ENCODE measurements around the gene ZBTB45.
"Not testable (repeated sequence)": the region's sequence is repeated elsewhere in the genome, so short reads cannot be mapped to it uniquely, and the experiment has no call there.

The ZBTB45 gene

GRCh38 chr19:58510084-58510862, 9.3 kb downstream of the ZBTB45 start:
- no peak for DNase-seq

GRCh38 chr19:58509731-58510083, 9.9 kb downstream of the ZBTB45 start:
- no peak for DNase-seq

- DNase-seq: not testable (repeated sequence)
These were observed 11.9 kb downstream of the ZBTB45 start for GRCh38 chr19:58507602-58508223.

- DNase-seq: no peak
These were observed 19.4 kb downstream of the ZBTB45 start for GRCh38 chr19:58500242-58500641.

- DNase-seq: peak; percentile 97
These were observed 20.3 kb downstream of the ZBTB45 start for GRCh38 chr19:58499021-58499927.

GRCh38 chr19:58498316-58499020, 21.1 kb downstream of the ZBTB45 start:
- DNase-seq: no peak

GRCh38 chr19:58497634-58498170, 21.9 kb downstream of the ZBTB45 start:
- no peak for DNase-seq

- DNase-seq: no peak
These were observed 27.3 kb downstream of the ZBTB45 start for GRCh38 chr19:58492265-58492664.

GRCh38 chr19:58491393-58491792, 28.2 kb downstream of the ZBTB45 start:
- no peak for DNase-seq

- DNase-seq: not testable (repeated sequence)
These were observed 35.3 kb downstream of the ZBTB45 start for GRCh38 chr19:58484349-58484748.

GRCh38 chr19:58483776-58484175, 35.8 kb downstream of the ZBTB45 start:
- no peak for DNase-seq

GRCh38 chr19:58482372-58482771, 37.2 kb downstream of the ZBTB45 start:
- no peak for DNase-seq

- no peak for DNase-seq
These were observed 38.8 kb downstream of the ZBTB45 start for GRCh38 chr19:58480831-58481230.

GRCh38 chr19:58480481-58480830, 39.2 kb downstream of the ZBTB45 start:
- DNase-seq: no peak

GRCh38 chr19:58479736-58480480, 39.7 kb downstream of the ZBTB45 start:
- DNase-seq: no peak

GRCh38 chr19:58479303-58479702, 40.3 kb downstream of the ZBTB45 start:
- DNase-seq: no peak

GRCh38 chr19:58477871-58478270, 41.7 kb downstream of the ZBTB45 start:
- DNase-seq: no peak

- no peak for DNase-seq
These were observed 42.5 kb downstream of the ZBTB45 start for GRCh38 chr19:58477130-58477529.

- DNase-seq: no peak
These were observed 43.1 kb downstream of the ZBTB45 start for GRCh38 chr19:58476498-58477015.

- peak; percentile 93 for DNase-seq
These were observed 43.7 kb downstream of the ZBTB45 start, which contains the start of gene ZNF446 for GRCh38 chr19:58475714-58476497. TSS of gene ZNF446 (plus strand) at chr19:58476352. CDS start at chr19:58477219, 867 bp downstream.

All from DMS79 treated with DMSO at 0.1 percent for 48 hours (cell line).